NCI-H226 (cell line): ENCODE data around the gene PPP3CA.
A peak's percentile ranks its signal among the peaks of the same experiment; 100 is the strongest.

Source experiments
- DNase-seq: peaks from one replicate; pipeline ENCODE4 v3.0.0-alpha.2; 2015

PPP3CA gene

DNA sequence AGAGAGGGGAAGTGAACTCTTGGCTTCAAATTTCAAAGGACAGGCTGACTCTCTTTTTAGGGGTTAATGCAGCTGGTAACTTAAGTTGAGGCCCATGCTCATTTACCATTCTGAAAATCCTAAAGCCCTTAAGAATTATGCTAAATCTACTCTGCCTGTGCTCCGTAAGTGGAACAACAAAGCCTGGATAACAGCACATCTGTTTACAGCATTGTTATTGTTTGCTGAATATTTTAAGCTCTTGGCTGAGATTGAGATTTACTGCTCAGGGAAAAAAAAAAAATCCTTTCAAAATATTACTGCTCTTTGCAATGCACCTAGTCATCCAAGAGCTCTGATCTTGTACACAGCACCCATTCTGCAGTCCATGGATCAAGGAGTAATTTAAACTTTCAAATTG lies 17.7 kb downstream of the PPP3CA start:
- DNase-seq = no peak

DNA sequence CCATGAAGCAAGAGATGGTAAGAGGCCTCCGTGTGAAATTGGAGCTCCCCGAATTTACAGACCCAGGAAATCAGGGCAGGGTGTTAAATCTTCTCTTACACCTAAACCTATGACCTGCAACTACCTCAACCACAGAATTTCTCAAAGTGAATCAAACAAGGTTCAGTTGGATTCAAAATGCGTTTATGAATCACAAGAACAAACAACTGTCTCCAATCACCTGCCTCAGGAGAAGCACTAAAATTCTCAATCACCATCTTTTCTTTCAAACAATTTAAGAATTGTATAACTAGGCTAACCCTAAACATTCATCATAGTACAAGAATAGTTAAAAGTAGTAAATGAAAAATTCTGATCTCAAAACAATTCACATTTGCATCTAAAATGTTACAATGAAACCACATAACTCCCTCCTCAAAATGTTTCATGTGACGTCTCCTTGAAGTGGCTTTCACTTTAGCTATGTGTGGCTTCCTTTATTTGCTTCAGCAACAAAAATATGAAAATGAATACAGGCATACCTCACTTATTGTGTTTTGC lies 19.2 kb downstream of the PPP3CA start:
- no peak for DNase-seq

DNA sequence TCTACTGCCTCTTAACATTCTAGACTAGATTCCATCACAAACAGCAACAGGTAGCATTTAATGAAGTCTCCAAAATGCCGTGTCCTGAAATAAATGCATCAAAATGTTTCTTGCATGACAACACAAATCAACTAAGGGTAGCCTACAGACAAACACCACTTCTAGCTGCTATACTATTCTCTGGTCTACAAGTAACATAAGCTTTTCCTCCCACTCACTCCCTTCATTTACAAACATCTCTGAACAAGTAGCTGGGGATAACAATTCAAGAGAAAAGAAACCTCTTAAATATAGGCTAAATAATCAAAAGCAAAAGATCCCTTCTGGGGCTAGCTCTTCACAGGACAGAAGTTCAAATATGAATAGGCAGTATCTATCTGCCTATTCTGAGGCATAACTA lies 20.8 kb downstream of the PPP3CA start:
- no peak for DNase-seq

- no peak for DNase-seq
These were observed 24.6 kb downstream of the PPP3CA start for GRCh38 chr4:101322743-101323142.

GRCh38 chr4:101321481-101322042 lies 25.8 kb downstream of the PPP3CA start:
- DNase-seq = no peak

DNA sequence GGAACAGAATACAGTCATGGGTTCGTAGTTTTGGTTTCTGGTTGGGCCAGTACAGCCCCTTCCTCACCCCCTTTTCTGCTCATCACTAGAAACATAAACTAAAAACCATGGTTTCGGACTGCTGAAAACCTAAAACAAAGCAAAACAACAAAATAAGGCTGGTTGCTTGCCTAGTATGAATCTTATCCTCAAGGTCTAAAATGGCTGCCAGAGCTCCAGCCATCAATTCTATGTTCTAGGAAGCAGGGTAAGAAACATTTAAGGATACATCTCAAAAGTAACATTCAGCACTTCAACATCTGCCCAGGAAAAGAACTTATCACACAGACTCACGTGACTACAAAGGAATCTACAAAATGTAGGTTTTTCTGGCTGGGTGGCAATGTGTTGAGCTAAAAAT lies 31.5 kb downstream of the PPP3CA start:
- DNase-seq = no peak

- DNase-seq = no peak
These were observed 32.3 kb downstream of the PPP3CA start for GRCh38 chr4:101315041-101315440.

- DNase-seq = no peak
These were observed 37.4 kb downstream of the PPP3CA start for GRCh38 chr4:101309925-101310324.

DNA sequence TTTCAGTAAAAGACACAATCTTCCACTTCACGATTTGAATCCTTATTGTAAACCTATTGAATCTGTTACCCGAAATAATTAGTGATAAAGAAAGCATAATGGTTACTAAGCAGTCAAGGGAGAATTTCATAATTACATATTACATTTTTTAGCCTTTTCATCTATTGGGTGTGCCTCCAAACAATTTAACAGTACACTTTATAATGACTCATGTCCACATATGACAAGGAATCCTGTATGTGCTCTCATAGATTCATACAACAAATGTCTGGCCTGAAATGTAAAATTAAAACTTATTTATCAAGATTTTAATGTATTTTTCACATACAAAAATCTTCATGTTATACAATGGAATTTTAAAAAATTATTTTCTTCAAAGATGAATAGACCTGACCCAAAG lies 39.4 kb downstream of the PPP3CA start:
- no peak for DNase-seq

- peak; percentile 48 for DNase-seq
These were observed 40.3 kb downstream of the PPP3CA start for GRCh38 chr4:101306764-101307615.

DNA sequence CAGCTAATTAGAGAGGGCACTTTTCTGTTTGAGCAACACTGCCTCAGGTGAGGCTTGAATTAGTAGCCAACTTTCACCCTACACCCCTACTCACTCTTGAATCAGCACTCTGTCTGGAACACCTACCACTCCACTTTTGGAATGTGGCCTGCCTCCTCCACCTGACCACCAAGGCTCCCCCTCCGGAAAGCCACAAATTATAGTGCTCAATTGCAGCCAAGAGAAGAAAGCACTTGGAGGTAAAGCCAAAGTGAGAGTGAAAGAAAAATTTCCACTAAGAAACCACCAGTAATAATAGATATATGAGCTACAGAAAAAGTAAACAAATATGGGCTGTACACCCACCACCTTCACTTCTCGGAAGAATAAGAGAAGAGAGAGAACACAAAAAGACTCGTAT lies 41.1 kb downstream of the PPP3CA start:
- DNase-seq = peak; percentile 66

GRCh38 chr4:101304916-101305315 lies 42.4 kb downstream of the PPP3CA start:
- peak; percentile 61 for DNase-seq

- DNase-seq = no peak
These were observed 47.3 kb downstream of the PPP3CA start for GRCh38 chr4:101299899-101300540.

DNA sequence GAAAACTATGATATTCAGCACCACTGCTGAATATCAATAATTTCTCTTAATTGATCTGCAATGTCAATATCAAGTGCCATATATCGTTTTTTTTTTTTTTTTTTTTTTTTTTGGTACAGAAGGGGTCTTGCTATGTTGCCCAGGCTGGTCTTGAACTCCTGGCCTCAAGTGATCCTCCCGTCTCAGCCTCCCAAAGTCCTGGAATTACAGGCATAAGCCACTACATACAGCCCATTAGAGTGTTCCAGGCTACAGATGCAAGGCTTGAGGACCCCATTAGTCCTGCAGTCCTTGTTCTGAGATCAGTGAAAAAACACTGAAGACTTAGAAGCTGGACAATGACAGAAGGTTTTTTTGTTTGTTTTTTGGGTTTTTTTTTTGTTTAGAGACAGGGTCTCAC lies 48.3 kb downstream of the PPP3CA start:
- no peak for DNase-seq

DNA sequence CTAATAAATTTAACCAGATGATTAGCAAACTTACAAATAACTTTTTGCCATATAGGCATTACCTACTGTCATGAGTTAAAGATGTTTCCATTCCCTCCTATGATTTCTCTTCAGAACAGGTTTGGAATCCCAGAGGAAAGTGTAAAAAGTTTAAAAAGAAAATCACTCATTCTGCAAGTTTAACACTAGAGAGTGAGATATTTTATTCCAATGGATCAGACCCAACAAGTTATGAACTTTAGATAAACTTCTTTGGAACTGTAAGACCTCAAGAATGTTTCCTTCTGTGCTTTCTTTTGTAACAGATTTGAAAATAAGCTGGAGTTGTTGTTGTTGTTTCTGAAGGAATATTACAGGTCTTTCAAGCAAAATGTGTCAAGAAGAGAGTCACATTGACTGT lies 51.6 kb downstream of the PPP3CA start:
- DNase-seq = no peak

DNA sequence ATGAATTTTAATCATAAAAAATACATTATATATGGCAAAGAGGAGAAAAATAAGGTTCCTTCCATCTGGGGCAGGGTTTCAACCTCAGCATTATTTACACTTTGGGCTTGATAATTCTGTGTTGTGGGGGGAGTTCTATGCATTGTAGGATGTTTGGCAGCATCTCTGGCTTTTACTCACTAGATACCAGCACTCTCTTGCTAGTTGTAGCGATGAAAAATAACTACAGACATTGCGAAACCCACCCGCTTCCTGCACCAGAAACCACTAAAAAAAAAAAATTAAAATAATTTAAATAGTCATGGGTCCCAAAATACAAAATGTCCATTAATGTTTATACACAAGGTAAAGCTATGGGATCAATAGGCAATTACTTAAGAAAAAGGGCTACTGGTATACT lies 52.7 kb downstream of the PPP3CA start:
- no peak for DNase-seq

GRCh38 chr4:101292901-101293300 lies 54.4 kb downstream of the PPP3CA start:
- peak; percentile 25 for DNase-seq

DNA sequence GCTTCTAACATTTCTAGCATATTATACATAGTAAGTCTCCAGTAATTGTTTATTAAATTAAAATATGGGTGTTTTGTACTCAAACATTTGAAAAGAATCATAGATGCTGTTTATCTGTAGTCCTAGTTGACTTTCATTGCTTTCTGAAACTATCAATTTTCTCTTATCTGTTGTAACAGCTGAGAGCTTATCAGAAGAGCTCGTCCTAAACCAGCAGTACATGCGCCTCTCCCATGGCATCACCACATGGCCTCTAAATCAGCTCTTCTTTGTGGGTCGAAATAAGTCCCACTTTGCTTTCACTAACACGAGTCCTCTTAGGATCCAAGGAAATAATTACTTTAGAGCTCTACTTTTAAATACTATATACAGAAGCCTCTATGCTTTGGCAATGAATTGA lies 55.1 kb downstream of the PPP3CA start:
- DNase-seq = no peak

DNA sequence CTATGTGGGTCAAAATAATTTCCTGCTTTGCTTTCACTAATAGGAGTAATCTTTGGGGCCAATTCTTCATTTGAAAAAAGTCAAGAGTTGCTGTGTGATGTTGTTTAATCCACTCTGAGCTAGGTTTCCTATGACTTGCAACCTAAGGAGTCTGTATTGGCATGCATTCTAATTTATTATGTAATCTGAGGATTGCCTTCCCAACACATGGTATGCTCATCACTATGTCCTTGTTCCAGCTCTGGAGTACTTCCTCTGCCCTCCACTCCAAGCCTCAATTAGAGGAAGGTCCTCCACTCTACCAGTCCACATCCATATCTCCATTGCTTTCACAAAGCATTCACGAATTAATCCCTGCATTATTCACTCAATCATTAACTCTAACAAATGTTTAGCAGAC lies 56.1 kb downstream of the PPP3CA start:
- no peak for DNase-seq

GRCh38 chr4:101290654-101291053 lies 56.7 kb downstream of the PPP3CA start:
- DNase-seq = no peak

DNA sequence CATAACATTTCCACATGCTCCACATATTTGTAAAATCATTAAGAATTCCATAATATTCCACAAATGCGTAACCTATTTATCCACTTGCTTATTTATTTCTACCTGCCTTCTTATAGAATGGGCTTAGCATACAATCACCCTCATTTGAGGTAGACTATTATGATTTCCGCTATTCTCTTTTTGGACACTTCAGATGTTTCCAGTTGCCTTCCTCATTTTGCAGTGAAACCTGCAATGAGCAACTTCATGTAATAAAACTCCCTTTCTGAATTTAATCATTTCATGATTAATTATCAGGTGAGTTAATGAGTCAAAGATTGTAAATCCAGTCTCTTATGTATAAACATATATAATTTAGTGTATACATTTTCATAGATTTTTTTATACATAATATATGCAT lies 58.0 kb downstream of the PPP3CA start:
- DNase-seq = no peak

GRCh38 chr4:101288365-101289145 lies 58.8 kb downstream of the PPP3CA start:
- no peak for DNase-seq

DNA sequence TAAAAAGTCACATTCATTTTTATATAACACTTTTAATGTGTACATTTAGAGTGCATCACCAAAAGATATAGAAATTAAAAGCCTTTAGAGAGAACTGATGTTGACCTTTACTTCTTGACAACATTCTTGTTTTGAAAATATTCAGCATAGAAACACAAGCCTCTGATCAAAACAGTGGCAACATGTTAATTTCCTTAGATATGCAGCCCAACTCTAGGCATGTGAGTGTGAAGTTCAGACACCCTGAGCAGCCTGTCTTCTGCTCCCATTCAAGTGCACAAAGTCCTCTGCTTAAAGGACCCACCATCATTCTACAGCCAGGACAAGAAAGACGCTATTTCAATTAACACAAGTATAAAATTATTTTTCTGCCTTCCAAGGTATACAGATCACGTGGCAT lies 60.0 kb downstream of the PPP3CA start:
- DNase-seq = no peak
